GM18868 (cell line): Measurements from ENCODE around the gene PEX11B.

Experiments
- ATAC-seq: cut with Tn5 transposase; IDR thresholded peaks from one replicate; pipeline ENCODE4 v1.9.1; 2021; ENCODE audit warnings: mild to moderate bottlenecking, moderate library complexity; ENCODE audit not compliant: unreplicated experiment

PEX11B gene

GRCh38 chr1:145908653-145909052 is 9.9 kb downstream of the PEX11B start:
- no peak for ATAC-seq

GRCh38 chr1:145906954-145907753 is 11.4 kb downstream of the PEX11B start:
- ATAC-seq = no peak

- ATAC-seq = no peak
These were observed 17.1 kb downstream of the PEX11B start for GRCh38 chr1:145901312-145902021.

- no peak for ATAC-seq
These were observed 19.8 kb downstream of the PEX11B start for GRCh38 chr1:145898756-145899155.

- ATAC-seq = no peak
These were observed 20.5 kb downstream of the PEX11B start for GRCh38 chr1:145897969-145898368.

- no peak for ATAC-seq
These were observed 23.0 kb downstream of the PEX11B start for GRCh38 chr1:145895471-145895870.

- no peak for ATAC-seq
These were observed 25.0 kb downstream of the PEX11B start for GRCh38 chr1:145893306-145894055.

- ATAC-seq = no peak
These were observed 25.9 kb downstream of the PEX11B start for GRCh38 chr1:145892486-145893087.

- ATAC-seq = no peak
These were observed 26.7 kb downstream of the PEX11B start for GRCh38 chr1:145891587-145892485.

GRCh38 chr1:145891143-145891542 is 27.4 kb downstream of the PEX11B start:
- no peak for ATAC-seq

GRCh38 chr1:145889722-145890121 is 28.8 kb downstream of the PEX11B start:
- no peak for ATAC-seq

- ATAC-seq = no peak
These were observed 30.9 kb downstream of the PEX11B start for GRCh38 chr1:145887631-145888030.

- no peak for ATAC-seq
These were observed 31.7 kb downstream of the PEX11B start for GRCh38 chr1:145886816-145887215.

- ATAC-seq = no peak
These were observed 32.1 kb downstream of the PEX11B start for GRCh38 chr1:145886390-145886789.

- ATAC-seq = peak; percentile 100
These were observed 32.7 kb downstream of the PEX11B start, which contains the start of gene ANKRD35 for GRCh38 chr1:145885738-145886287. ANKRD35 (minus strand) TSS chr1:145885866; CDS start chr1:145885758, 108 bp downstream.

- ATAC-seq = no peak
These were observed 33.8 kb downstream of the PEX11B start for GRCh38 chr1:145884675-145885074.

- ATAC-seq = no peak
These were observed 38.7 kb downstream of the PEX11B start for GRCh38 chr1:145879775-145880174.

GRCh38 chr1:145878724-145879123 is 39.8 kb downstream of the PEX11B start:
- ATAC-seq = no peak

- no peak for ATAC-seq
These were observed 40.5 kb downstream of the PEX11B start for GRCh38 chr1:145877923-145878486.
